ENCODE data around the gene NLRC3.

DNA sequence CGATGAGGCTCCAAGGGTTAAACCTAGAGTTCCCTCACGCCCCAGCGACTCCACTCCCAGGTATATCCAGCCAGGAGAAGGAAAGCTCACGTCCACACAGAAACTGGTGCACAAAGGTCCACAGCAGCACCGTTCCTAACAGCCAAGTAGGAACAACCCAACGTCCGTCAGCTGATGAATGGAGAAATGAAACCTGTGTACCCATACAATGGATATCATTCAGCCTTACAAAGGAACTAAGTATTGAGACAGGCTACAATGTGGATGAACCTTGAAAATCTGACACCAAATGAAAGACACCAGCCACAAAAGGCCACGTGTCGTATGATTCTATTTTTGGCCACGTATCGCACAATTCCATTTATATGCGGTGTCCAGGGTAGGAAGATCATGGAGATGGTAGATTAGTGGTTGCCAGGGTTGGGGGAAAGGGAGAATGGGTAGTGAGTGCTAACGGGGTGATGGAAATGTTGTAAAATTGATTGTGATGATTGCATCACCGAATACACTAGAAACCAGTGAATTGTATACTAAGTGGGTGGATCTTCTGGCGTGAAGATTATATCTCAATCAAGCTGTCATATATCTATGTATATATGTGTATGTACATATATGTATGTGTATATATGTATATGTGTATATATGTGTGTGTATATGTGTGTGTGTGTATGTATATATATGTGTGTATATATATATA lies 30.1 kb downstream of the NLRC3 start:
- TF ChIP-seq LEF1 (IDR thresholded peaks at IDR 0.05; ENCODE audit: borderline replicate concordance), result no peak
- no peak for TF ChIP-seq FOXK2 (IDR thresholded peaks at IDR 0.05)
- no peak for TF ChIP-seq SP1 (IDR thresholded peaks at IDR 0.05)
- no peak for TF ChIP-seq CTBP1 (IDR thresholded peaks at IDR 0.05; ENCODE audit: borderline replicate concordance)
- TF ChIP-seq ARNT (IDR thresholded peaks at IDR 0.05), result no peak
- no peak for TF ChIP-seq BHLHE40 (IDR thresholded peaks at IDR 0.05; ENCODE audit: borderline replicate concordance)

Data from HEK293T (cell line).